ENCODE data around the gene GJA3. TPM values are rescaled to one million over a fixed set of nuclear protein-coding genes. Genes with fewer than 3 reads are reported as not detected.
A peak's percentile ranks its signal among the peaks of the same experiment; 100 is the strongest.

Gene GJA3
- total RNA-seq, 1 donor from 2014 or later, result 17.6 TPM

GRCh38 chr13:20132052-20132634 lies 28.7 kb downstream of the GJA3 start:
- Histone ChIP-seq H3K27ac (replicated peaks) (peak overlapping the region; percentile 23), H3K4me1 (peaks cover 39% of the 10 kb centered on the region), H3K9me3 (replicated peaks) (no peaks in the 10 kb centered on the region), H3K36me3 (no peaks in the 10 kb centered on the region), H3K27me3 (ENCODE audit: low read depth) (peaks cover 77% of the 10 kb centered on the region), H3K4me3 (no peak overlapping the region)
- intact Hi-C loops (cut with micrococcal nuclease), result no loop called here
- no peak for DNase-seq
- TF ChIP-seq CTCF (IDR thresholded peaks at IDR 0.05; ENCODE audit: borderline replicate concordance), result no peak

GRCh38 chr13:20131057-20131832 lies 29.6 kb downstream of the GJA3 start:
- peak overlapping the region; percentile 23 for H3K27ac ChIP-seq (replicated peaks)
- no peak for TF ChIP-seq CTCF (IDR thresholded peaks at IDR 0.05; ENCODE audit: borderline replicate concordance)
- peaks cover 74% of the 10 kb centered on the region for H3K27me3 ChIP-seq (ENCODE audit: low read depth)

GRCh38 chr13:20130652-20131051 lies 30.2 kb downstream of the GJA3 start:
- H3K27ac ChIP-seq (replicated peaks), result no peak overlapping the region
- no peaks in the 10 kb centered on the region for H3K9me3 ChIP-seq (replicated peaks)
- intact Hi-C loops (cut with micrococcal nuclease), result no loop called here
- no peak for TF ChIP-seq CTCF (IDR thresholded peaks at IDR 0.05; ENCODE audit: borderline replicate concordance)
- DNase-seq, result no peak
- H3K4me1 ChIP-seq, result peaks cover 46% of the 10 kb centered on the region
- H3K4me3 ChIP-seq, result no peak overlapping the region
- no peaks in the 10 kb centered on the region for H3K36me3 ChIP-seq
- H3K27me3 ChIP-seq (ENCODE audit: low read depth), result peaks cover 68% of the 10 kb centered on the region

More at GRCh38 chr13:20131057-20131832, 29.6 kb downstream of the GJA3 start:
- H3K4me3 ChIP-seq, result no peak overlapping the region
- intact Hi-C loops (cut with micrococcal nuclease), result no loop called here
- no peaks in the 10 kb centered on the region for H3K9me3 ChIP-seq (replicated peaks)
- no peaks in the 10 kb centered on the region for H3K36me3 ChIP-seq
- DNase-seq, result no peak
- peaks cover 41% of the 10 kb centered on the region for H3K4me1 ChIP-seq

GRCh38 chr13:20130012-20130411 lies 30.8 kb downstream of the GJA3 start:
- Histone ChIP-seq H3K27ac (replicated peaks) (no peak overlapping the region), H3K36me3 (no peaks in the 10 kb centered on the region), H3K4me1 (peaks cover 53% of the 10 kb centered on the region), H3K9me3 (replicated peaks) (no peaks in the 10 kb centered on the region), H3K27me3 (ENCODE audit: low read depth) (peaks cover 62% of the 10 kb centered on the region), H3K4me3 (no peak overlapping the region)
- no peak for DNase-seq
- intact Hi-C loops (cut with micrococcal nuclease), result no loop called here
- no peak for TF ChIP-seq CTCF (IDR thresholded peaks at IDR 0.05; ENCODE audit: borderline replicate concordance)

- intact Hi-C loops (cut with micrococcal nuclease), result no loop called here
- Histone ChIP-seq H3K27ac (replicated peaks) (peak overlapping the region; percentile 97), H3K36me3 (no peaks in the 10 kb centered on the region), H3K27me3 (ENCODE audit: low read depth) (peaks cover 58% of the 10 kb centered on the region), H3K4me1 (peaks cover 54% of the 10 kb centered on the region), H3K4me3 (peak overlapping the region; percentile 77), H3K9me3 (replicated peaks) (no peaks in the 10 kb centered on the region)
- DNase-seq, result no peak
- no peak for TF ChIP-seq CTCF (IDR thresholded peaks at IDR 0.05; ENCODE audit: borderline replicate concordance)
Observed at GRCh38 chr13:20129076-20129475, 31.8 kb downstream of the GJA3 start.
